DMS79 treated with DMSO at 0.1 percent for 48 hours (cell line): Measurements from ENCODE around the gene GPR153.
"Not testable (repeated sequence)": the region's sequence is repeated elsewhere in the genome, so short reads cannot be mapped to it uniquely, and the experiment has no call there.

ENCODE experiments used
- DNase-seq: peaks from one replicate; lab custom pipeline; 2025; lab: John Stamatoyannopoulos, UW

The GPR153 gene

GRCh38 chr1:6260961-6261614 lies at the start of gene GPR153:
Gene GPR153 (minus strand): TSS chr1:6261098. CDS start chr1:6254905, 6,193 bp downstream.
- DNase-seq: peak; percentile 34

- peak; percentile 11 for DNase-seq
These were observed 49.4 kb upstream of the GPR153 start for GRCh38 chr1:6310116-6310848.

GRCh38 chr1:6309564-6309963 lies 48.7 kb upstream of the GPR153 start:
- DNase-seq: peak; percentile 31

GRCh38 chr1:6308449-6308848 lies 47.6 kb upstream of the GPR153 start:
- DNase-seq: no peak

- DNase-seq: not testable (repeated sequence)
These were observed 46.8 kb upstream of the GPR153 start for GRCh38 chr1:6307682-6308081.

- DNase-seq: no peak
These were observed 46.2 kb upstream of the GPR153 start for GRCh38 chr1:6307099-6307498.

GRCh38 chr1:6303397-6304012 lies 42.6 kb upstream of the GPR153 start:
- no peak for DNase-seq

GRCh38 chr1:6302568-6302967 lies 41.7 kb upstream of the GPR153 start:
- no peak for DNase-seq

- DNase-seq: no peak
These were observed 40.6 kb upstream of the GPR153 start for GRCh38 chr1:6301526-6301925.

- no peak for DNase-seq
These were observed 39.6 kb upstream of the GPR153 start for GRCh38 chr1:6300342-6301048.

GRCh38 chr1:6299557-6300165 lies 38.8 kb upstream of the GPR153 start:
- DNase-seq: no peak

GRCh38 chr1:6298940-6299465 lies 38.1 kb upstream of the GPR153 start:
- no peak for DNase-seq

GRCh38 chr1:6298530-6298929 lies 37.6 kb upstream of the GPR153 start:
- no peak for DNase-seq

- DNase-seq: no peak
These were observed 35.0 kb upstream of the GPR153 start for GRCh38 chr1:6295910-6296309.

GRCh38 chr1:6294890-6295556 lies 34.1 kb upstream of the GPR153 start:
- DNase-seq: no peak

GRCh38 chr1:6294080-6294889 lies 33.4 kb upstream of the GPR153 start:
- no peak for DNase-seq

GRCh38 chr1:6292102-6292501 lies 31.2 kb upstream of the GPR153 start:
- DNase-seq: no peak

GRCh38 chr1:6288665-6289064 lies 27.8 kb upstream of the GPR153 start:
- DNase-seq: no peak

- no peak for DNase-seq
These were observed 27.1 kb upstream of the GPR153 start for GRCh38 chr1:6288026-6288425.

- peak; percentile 99 for DNase-seq
These were observed 26.6 kb upstream of the GPR153 start for GRCh38 chr1:6287431-6287886.
